HS-5 (cell line): ENCODE data around the gene TAT.

ENCODE experiments used
- DNase-seq: peaks from one replicate; pipeline ENCODE4 v3.0.0-alpha.2; 2012; ENCODE audit warnings: low read depth

Gene TAT

GRCh38 chr16:71537643-71538042, 39.2 kb downstream of the TAT start:
- no peak for DNase-seq

- no peak for DNase-seq
Measured at GRCh38 chr16:71536752-71537499, 40.0 kb downstream of the TAT start.

DNA sequence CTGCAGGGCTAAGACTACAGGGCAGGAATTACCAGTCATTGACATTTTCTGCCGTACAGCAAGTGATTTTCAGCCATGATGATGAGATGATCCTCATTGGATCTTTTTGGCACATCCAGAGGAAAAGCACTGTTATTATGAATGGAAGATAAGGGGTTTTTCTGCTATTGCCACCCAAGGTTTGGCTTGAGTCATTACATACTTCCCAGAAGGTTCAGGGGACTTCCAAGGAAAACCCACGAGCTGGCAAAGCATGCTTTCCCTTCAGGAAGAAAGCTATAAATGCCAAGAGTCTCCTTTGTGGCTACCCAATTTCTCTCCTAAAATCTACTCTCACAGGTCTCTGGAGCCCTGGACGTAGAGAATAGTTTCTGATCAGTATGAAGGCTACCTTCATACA, 44.5 kb downstream of the TAT start:
- no peak for DNase-seq

DNA sequence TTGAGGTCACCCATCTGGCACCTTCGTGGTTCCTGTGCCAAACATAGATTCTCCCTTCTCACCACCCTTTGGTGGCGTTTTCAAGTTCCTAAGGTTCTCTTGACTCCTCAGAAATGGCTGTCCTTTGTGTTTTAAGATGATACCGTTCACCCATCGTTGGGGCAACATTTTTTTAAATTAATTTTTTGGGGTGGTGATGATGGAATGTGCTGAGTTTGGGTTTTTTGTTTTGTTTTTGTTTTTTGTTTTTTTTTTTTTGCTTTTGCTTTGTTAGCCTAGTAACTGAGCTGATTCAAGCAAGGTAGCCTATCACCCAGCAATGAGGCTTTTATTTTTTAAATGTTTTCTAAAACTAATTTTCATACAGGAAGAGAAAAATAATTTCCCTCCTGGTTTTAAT, 48.0 kb downstream of the TAT start:
- no peak for DNase-seq

DNA sequence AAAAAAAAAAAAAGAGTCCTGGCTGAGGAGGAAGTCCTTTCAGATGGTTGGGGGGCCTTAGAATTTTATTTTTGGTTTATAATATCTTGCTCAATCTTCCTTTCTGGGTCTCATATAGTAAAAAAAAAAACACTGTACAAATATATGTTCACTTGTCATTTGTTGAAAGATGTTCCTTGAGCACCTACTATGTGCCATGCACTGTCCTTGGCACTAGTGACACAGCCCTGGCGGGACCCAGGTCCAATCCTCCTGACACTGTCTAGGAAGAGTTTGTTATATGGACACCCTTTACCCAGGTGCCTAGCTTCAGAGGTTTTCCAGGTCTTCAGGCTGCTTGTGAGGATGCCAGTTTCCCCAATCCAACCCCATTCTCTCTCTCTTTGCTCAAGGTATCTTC, 48.6 kb downstream of the TAT start:
- no peak for DNase-seq

DNA sequence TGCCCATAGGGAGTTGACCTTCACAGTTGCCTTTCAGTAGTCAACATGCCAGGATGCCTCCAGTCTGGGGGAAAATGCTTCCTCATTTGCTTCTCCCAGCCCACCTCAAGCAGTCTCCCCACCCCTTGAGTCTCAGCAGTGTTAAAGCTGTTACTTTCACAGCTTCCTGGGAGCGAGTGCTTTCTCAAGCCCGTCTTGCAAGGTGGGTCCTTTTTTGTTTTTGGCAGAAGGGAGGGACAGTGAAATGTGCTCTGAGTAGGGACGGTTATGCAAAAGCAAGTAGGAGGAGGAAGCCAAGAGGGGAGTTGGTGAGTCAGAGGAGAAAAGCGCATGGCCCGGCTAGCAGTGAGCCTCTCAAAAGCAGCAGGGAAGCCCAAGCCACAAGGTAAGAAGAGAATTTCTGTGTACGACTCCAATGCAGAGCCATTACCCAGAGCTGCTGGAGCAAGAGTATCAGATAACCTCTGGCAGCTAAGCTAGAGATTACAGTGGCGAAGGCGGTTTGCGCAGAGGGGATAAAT, 50.7 kb downstream of the TAT start, which contains the start of gene CHST4:
Gene CHST4, plus strand, starts transcription at position 316 of the 521 bp plus-strand sequence. CDS start 10,252 bp downstream, outside the sequence.
- peak; percentile 20 for DNase-seq

DNA sequence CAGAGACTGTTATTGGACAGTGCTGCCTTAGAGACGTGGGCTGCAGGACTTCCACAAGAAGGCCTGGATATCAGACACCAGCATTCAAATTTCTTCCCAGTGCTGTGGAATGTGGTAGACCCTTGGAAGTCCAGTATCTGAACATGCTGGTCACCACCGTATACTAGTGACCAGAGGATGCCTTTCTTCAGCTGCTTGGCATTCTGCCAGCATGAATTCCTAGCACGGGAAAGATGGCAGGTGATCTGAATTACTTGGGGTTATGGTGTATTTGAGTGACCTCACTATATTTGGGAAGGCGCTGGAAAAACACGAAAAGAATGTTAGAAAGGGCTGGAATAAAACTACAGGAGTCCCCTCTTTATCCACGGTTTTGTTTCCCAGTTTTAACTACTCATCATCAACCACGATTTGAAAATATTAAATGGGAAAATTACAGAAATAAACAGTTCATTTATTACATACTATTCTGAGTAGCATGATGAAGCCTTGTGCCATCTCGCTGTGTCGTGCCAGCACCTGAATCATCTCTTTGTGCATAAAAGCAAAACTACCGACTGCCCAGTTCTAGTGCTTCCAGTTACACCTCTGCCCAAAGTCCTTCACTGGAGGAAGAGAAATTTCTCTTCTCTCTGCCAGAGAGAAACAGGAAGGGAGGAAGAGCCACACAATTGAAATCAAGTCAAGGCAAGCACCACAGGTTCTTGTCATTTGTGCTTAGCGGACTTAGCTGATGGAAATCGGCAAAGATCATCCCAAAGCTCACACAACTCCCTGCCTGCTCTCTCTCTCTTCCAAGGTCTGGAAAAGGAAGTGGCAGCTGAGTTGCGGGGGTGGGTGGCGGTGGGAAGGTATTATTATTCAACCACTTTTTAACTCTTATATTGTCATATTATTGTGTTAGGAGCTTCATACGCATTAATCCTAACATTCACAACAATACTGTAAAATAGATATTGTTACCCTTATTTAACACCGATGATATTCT, 52.0 kb downstream of the TAT start:
- no peak for DNase-seq

DNA sequence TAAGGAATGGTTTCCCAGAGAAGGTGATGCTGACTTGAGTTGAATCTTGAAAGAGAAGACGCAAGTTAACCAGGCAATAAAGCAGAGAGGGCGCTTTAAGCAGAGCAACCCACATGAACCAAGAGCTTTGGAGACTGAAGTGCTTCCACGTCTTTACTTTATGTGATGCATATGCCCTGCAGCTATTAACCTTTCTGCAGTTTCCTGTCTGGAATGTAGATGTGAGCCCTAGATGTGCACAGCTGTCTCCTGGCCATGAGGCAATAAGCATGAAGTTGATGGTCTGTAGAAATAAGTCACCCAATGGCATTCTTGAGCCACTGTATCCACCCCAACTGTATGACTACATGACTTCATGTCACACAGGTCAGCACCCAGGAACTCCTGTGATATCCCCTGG, 56.3 kb downstream of the TAT start:
- DNase-seq = no peak
